NCI-H524 treated with DMSO at 0.1 percent for 48 hours (cell line): Measurements from ENCODE around the gene CHRD.
A peak's percentile ranks its signal among the peaks of the same experiment; 100 is the strongest.

Experiments
- DNase-seq: peaks from one replicate; lab custom pipeline; 2025; lab: John Stamatoyannopoulos, UW

CHRD gene

DNA sequence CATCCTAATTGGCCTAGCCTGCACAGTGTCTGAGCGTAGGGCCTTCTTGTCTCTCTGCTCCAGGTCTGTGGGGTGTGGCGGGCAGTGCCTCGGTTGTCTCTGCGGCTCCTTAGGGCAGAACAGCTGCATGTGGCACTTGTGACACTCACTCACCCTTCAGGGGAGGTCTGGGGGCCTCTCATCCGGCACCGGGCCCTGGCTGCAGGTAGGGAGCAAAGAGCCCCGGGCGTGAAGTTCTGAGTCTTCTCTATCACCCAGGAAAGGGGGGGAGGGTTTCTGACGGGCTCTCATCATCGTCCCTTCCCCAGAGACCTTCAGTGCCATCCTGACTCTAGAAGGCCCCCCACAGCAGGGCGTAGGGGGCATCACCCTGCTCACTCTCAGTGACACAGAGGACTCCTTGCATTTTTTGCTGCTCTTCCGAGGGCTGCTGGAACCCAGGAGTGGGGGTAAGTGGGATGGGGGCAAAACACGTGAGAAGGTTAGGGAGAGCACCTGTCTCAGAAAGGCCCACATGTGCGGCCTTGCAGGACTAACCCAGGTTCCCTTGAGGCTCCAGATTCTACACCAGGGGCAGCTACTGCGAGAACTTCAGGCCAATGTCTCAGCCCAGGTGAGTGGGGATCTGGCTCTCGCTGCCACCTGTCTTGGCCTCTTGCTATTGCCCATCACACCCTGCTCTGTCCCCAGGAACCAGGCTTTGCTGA is 2.6 kb downstream of the CHRD start:
- DNase-seq: no peak

DNA sequence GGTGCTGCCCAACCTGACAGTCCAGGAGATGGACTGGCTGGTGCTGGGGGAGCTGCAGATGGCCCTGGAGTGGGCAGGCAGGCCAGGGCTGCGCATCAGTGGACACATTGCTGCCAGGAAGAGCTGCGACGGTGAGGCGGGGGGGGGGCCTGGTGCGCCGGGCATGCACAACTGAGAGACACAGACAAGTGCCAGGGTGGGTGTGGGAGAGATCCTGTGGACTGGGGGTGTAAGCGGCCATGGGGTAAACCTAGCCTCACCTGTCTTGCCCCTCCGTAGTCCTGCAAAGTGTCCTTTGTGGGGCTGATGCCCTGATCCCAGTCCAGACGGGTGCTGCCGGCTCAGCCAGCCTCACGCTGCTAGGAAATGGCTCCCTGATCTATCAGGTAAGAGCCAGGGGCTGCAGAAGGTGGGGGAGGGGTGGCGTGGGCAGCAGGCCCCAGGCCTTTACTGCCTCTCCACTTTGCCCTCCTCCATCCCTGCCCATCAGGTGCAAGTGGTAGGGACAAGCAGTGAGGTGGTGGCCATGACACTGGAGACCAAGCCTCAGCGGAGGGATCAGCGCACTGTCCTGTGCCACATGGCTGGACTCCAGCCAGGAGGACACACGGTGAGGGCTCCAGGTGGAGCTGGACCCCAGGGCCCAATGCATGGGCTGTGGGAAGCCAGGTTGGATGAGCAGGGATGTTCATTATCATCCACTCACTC is 3.3 kb downstream of the CHRD start:
- DNase-seq: no peak

DNA sequence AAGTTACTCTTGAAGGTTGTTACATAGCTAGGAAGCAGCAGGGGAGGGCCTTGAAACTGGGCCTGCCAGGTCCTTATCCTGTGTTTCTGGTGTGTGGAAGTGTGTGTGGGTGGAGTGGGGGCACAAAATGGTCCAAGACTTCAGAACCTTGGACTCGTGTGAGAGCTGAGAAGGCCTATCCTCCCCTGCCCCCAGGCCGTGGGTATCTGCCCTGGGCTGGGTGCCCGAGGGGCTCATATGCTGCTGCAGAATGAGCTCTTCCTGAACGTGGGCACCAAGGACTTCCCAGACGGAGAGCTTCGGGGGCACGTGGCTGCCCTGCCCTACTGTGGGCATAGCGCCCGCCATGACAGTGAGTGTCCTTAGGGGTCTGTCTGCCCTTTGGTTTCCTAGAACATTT is 4.5 kb downstream of the CHRD start:
- DNase-seq: no peak

DNA sequence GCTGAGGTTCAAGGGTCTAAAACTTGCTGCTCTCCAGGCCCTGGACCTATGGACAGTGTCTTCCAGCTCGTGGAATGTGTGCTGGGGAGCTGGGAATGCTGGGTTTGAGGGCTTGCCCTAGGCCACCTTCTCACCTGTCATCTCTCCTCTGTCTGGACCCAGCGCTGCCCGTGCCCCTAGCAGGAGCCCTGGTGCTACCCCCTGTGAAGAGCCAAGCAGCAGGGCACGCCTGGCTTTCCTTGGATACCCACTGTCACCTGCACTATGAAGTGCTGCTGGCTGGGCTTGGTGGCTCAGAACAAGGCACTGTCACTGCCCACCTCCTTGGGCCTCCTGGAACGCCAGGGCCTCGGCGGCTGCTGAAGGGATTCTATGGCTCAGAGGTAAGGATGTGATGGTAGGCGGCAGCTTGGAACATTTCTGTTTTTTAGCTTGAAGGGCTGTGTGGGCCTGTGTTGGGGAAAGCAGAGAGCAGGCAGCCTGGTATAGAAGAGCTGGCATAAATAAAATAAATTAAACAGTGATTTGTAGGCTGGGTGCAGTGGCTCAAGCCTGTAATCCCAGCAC is 5.1 kb downstream of the CHRD start:
- no peak for DNase-seq

DNA sequence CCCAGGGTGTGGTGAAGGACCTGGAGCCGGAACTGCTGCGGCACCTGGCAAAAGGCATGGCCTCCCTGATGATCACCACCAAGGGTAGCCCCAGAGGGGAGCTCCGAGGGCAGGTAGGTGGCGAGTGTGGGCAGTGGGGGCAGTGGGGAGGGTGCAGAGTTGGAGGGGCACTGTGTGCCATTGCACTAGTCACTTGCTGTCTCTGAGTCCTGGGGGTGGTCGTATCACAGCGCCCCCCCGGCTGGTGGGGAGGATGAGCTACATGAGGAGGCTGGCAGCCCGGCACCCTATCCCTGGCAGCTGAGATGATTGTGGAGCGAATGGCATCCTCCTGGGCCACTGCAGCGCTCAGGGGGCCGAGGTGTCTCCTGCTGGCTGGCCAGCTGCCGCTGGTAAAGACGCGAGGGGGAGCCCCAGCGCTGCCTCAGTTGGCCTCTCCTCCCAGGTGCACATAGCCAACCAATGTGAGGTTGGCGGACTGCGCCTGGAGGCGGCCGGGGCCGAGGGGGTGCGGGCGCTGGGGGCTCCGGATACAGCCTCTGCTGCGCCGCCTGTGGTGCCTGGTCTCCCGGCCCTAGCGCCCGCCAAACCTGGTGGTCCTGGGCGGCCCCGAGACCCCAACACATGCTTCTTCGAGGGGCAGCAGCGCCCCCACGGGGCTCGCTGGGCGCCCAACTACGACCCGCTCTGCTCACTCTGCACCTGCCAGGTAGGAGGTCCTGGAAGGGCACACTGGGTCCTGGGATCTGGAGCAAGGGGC is 6.4 kb downstream of the CHRD start:
- no peak for DNase-seq

DNA sequence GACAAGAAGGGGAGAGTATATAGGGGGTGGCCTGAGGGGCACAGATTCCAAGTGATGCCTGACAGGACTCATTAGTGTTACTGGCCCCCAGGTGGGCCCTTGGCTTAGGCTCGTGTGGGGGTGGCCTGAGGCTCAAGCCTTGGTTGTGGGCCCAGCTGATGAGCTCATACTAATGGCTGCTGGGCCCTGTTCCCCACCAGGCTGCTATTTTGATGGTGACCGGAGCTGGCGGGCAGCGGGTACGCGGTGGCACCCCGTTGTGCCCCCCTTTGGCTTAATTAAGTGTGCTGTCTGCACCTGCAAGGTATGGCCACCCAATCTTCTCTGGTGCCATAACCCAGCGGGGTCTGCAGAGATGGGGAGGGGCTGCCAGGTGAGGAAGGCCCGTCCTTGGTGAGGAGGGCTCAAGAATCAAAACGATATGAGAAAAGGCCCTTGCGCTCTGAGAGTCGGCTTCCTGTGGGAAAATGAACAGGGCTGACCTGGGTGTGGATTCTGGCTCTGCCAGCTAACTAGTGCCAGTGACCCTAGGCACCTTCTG is 7.4 kb downstream of the CHRD start:
- no peak for DNase-seq

DNA sequence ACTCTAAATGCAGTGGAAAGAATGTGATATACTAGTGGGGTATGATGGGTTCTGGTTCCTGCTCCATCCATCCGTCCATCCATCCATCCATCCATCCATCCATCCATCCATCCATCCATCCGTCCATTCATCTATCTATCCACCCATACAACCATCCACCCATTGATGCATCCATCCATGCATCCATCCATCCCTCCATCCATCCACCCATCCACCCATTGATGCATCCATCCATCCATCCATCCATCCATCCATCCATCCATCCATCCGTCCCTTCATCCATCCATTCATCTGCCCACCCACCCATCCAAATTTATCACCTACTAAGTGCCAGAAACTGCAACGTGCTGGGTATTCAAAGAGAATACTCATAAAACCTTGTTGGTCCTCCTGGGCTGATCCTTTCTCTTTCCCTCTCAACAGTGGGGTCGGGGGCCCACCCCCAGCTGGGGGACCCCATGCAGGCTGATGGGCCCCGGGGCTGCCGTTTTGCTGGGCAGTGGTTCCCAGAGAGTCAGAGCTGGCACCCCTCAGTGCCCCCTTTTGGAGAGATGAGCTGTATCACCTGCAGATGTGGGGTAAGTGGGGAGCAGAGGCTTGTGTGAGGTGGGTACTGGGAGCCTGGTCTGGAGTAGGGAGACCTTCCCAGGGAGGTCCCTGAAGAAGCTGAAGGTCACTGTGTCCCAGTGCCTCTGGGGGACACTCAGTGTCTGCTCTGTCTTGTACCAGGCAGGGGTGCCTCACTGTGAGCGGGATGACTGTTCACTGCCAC is 8.5 kb downstream of the CHRD start:
- no peak for DNase-seq

DNA sequence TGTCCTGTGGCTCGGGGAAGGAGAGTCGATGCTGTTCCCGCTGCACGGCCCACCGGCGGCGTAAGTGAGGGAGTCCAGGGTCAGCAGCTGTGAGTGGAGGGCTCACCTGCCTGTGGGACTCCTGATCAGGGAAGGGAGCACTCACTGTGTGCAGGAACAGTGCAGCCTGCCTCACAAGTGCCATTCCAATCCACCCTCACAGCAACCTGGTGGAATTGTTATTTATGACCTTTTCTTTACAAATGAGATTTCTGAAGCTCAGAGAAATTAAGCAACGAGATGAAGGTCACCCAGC is 9.0 kb downstream of the CHRD start:
- DNase-seq: no peak

DNA sequence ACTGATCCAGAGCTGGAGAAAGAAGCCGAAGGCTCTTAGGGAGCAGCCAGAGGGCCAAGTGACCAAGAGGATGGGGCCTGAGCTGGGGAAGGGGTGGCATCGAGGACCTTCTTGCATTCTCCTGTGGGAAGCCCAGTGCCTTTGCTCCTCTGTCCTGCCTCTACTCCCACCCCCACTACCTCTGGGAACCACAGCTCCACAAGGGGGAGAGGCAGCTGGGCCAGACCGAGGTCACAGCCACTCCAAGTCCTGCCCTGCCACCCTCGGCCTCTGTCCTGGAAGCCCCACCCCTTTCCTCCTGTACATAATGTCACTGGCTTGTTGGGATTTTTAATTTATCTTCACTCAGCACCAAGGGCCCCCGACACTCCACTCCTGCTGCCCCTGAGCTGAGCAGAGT is 9.5 kb downstream of the CHRD start:
- DNase-seq: no peak

DNA sequence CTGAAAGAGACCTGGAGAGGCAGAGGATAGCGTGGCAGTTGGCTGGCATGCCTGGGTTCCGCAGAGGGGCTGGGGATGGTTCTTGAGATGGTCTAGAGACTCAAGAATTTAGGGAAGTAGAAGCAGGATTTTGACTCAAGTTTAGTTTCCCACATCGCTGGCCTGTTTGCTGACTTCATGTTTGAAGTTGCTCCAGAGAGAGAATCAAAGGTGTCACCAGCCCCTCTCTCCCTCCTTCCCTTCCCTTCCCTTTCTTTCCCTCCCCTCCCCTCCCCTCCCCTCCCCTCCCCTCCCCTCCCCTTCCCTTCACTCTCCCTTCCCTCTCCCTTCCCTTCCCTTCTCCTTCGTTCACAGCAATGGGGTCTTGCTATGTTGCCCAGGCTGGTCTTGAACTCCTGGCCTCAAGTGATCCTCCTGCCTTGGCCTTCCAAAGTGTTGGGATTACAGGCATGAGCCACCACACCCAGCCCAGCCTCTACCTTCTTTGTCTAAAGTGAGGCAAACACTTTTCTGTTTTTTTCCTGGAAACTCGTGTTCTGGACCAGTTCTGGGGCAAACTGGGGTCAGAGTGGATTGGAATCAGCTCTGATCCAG is 10.2 kb downstream of the CHRD start:
- no peak for DNase-seq

DNA sequence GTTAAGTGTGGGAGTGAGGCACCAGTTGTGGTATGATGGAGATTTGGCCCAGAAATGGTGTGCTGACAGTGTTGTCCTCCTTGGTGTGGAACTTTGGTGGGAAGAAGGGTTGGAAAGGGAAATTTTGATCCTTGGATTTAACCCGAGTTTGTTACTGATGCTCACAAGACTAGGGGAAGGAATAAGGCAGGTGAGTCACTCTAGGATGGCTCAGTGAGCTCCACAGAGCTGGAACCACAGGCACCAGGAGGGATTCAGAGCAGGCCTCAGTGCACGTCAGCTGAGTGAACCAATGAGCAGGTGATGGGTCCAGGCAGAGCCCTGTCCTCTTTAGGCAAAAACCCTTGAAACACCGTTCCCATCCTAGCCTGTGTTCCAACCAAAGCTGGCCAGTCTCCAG is 11.4 kb downstream of the CHRD start:
- DNase-seq: no peak

DNA sequence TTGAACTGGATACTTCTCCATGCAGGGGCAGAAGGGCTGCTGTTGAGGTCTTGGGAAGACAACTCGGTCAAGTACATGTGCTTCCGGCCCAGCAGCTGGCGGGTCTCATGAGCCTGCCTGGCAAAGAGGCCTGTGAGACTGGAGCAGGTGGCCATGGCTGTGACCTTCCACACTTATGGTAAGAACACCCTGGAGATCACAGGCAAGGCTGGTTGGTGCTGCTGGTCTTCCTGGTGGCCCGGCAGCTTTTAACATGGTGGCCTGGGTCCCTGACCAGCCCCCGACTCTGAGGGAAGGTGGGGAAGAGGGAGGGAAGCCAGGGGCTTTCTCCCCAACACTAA is 15.4 kb downstream of the CHRD start:
- peak; percentile 70 for DNase-seq

DNA sequence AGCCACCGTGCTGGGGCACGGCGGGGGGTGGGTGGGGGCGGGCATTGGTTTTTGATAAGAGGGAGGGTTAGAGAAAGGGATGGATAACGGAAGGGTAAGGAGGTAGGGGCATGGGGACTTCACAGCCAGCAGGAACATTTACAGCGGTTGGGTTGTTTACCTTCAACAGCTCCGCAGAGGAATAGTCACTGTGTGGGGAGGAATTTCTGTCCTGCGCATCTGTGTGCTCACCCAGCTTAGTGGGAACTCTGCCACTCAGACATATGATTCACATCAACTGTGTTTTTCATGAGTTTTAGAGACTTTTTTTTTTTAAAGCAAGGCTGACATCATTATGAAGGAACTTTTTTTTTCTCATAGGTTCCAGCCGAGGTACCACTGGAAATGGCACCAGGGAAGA is 19.6 kb downstream of the CHRD start:
- no peak for DNase-seq

DNA sequence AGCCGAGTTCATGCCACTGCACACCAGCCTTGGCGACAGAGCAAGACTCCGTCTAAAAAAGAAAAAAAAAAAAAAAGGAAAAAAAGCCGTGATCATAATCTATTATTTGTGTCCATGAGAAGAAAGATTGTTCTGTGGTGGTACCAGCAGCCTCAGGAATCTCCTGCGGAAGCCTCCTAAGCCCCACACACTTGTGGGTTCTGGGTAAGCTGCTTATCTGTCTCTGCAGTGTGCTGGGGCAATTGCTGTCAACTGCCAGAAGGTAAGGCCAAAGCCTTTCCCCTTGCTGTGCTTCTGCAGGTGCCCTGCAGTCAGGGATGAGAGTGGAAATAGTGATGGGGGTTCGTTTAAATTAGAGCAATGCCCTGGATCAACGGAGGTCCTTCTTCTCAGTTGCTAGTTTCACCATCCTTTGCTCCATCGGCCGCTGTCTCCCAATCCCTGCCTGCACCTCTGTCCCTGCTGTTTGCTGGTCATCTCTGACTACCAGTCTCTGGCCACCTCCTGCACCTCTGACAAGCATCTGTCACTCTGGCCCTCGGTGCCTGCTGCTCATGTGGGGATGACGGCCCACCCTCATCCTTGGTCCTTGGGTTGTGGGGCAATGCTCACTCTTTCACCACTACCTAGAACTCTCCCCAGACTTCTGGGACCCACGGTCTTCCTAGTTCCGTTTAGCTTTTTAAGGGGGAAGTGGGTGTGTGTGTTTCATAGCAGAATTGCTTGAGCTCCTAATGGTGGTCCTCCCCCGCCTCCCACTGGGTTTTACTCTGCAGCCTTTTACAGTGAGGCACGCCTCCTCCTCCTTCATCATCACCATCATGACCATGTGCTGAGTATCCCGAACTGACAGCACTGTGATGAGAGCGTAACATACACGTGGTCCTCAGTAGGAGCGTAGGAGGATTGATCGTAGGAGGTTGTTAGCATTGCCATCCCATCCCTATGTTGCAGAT is 25.5 kb downstream of the CHRD start:
- no peak for DNase-seq

DNA sequence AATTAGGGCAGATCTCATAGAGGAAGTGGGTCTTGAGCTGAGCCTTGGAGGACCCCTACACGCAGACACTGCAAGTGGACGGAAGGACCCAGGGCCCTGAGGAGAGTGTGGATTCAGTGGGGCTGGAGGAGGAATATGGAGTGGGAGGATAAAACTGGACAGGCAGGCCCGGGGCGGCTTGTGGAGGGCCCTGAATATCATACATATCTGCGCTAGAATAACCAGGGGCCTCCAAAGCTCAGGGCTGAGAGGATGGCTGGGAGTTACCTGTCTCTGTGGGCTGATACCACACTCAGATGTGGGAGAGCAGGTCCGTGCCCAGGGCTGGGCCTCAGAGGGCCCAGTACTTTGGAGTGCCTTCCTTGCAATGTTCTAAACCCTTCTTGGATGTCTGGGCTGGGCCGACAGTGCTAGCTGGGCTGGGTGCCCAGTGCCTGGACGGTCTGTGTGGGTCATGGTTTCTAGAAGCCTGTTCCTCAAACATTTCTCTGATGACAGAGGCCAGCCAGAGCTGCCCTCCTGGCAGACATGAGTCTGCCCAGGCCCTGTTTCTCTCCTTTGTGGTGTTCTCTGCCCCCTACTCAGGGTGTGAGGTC is 29.6 kb downstream of the CHRD start:
- DNase-seq: no peak

DNA sequence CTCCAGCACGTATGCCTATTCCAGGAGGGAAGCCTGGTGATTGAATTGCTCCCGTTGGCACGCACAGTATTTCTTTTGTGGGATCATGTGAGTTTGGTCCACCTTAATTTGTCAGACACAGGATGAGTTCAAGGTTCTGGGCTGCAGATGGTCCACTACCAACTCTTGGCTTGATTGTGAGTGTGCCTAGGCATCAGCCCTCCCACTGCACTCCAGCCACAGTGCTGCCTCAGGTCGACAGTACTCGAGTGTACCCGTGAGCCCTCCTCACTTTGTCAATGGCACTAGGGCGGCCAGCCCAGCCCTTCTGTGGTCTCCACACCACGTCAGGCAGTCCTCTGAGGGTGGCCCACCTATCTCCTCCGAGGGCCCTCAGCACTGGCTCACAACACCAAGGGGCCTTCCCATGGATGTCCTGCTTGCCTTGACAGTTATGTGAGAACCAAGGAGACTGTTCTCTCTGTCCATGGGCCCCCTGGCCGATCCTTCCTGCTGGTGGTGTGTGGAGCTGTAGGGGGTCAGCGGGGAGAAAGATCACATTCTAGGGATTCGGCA is 30.2 kb downstream of the CHRD start:
- no peak for DNase-seq

DNA sequence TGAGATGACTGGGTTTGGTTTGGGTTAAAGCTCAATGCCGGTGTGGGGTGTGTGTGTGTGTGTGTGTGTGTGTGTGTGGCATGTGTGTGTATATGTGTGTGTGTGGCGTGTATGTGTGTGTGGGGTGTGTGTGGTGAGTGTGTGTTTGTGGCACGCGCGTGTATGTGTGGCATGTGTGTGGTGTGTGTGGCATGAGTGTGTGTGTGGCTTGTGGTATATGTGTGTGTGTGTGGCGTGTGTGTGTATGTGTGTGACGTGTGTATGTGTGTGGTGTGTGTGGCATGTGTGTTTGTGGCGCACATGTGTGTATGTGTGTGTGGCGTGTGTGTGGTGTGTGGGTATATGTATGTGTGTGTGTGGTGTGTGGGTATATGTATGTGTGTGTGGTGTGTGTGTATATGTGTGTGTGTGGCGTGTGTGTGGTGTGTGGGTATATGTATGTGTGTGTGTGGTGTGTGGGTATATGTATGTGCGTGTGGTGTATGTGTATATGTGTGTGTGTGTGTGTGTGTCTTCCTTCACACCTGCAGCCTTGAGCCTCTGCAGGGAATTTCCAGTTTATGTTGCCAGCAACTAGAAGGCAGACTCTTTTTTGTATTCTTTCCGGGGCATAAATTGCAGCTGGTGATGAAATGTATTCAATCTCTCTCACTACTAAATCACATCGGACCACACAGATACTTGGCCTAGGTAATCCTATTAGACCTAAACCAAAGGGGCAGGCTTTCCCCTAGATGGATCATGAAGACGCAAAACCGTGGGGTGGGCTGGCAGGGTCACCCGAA is 34.8 kb downstream of the CHRD start:
- no peak for DNase-seq

DNA sequence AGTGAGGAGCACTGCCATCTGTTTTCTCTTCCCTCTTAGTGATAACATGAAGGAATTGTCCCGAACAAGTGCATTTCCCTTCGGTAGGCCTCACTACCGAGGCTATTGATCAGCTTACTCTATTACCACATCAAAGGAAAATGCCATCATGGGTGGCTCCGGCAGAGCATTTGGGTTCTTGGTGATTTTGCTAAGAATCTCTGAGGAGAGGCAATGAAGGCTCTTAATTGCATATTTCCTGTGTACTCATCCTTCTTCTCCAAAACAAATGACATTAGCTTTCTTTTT is 35.3 kb downstream of the CHRD start:
- no peak for DNase-seq

DNA sequence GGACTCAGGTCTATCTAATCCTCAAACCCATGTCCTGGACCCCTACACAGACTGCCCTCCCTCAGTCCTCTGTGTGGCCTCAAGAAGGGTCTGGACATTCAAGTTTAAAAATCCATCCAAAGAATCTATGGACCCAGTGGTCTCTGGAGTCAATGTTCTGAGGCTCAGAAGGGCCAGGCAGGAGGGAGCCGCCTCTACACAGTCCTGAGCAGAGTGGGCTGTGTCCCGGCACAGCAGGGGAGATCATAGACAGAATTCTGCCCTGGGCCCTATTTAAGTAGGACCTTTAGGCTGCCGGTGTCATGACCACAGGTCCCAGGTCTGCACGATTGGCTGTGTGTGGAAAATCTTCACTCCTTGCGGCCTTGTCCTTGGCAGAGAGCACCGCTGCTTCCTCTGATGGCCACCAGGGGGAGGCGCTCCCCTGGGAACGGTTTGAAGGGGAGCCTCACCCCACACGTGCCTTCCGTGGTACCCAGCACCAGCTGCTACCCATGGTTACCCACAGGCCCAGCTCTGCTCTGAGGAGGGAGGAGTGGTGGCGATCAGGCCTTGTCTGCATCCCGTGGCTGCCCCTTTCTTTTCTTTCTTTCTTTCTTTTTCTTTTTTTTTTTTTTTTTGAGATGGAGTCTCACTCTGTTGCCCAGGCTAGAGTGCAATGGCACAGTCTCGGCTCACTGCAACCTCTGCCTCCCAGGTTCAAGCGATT is 37.9 kb downstream of the CHRD start:
- DNase-seq: peak; percentile 13
